HepG2 (cell line): ENCODE data around the gene NUTF2. TPM values are rescaled to one million over a fixed set of nuclear protein-coding genes. Genes with fewer than 3 reads are reported as not detected.

Experiments
- BHLHE40 ChIP-seq: IDR thresholded peaks from 2 replicates; pipeline ENCODE4 v1.6.1; 2011; ENCODE audit warnings: low read length, improper control_type of control experiment
- CERS6 ChIP-seq: sonication (generic); formaldehyde crosslinking; IDR thresholded peaks from 2 replicates; pipeline ENCODE4 v1.5.0; 2020; ENCODE audit warnings: missing genetic modification reagents
- FOXO1 ChIP-seq: sonication (generic); formaldehyde crosslinking; IDR thresholded peaks from 2 replicates; pipeline ENCODE4 v1.4.0; 2020; ENCODE audit warnings: missing genetic modification reagents
- HCFC1 ChIP-seq: fragments of 150-350 bp; IDR thresholded peaks from 2 replicates; pipeline ENCODE4 v1.6.1; 2014; ENCODE audit warnings: low read depth, low read length
- HDAC2 ChIP-seq: sonication (generic); formaldehyde crosslinking; IDR thresholded peaks from 2 replicates; pipeline ENCODE4 v1.4.0; 2020; ENCODE audit warnings: missing genetic modification reagents
- HMGA1 ChIP-seq: sonication (generic); formaldehyde crosslinking; conservative IDR thresholded peaks from 2 replicates; pipeline ENCODE4 v1.4.0; 2020; ENCODE audit warnings: missing genetic modification reagents
- HOXA7 ChIP-seq: sonication (generic); formaldehyde crosslinking; IDR thresholded peaks from 2 replicates; pipeline ENCODE4 v1.8.1; 2022; ENCODE audit warnings: mild to moderate bottlenecking, missing genetic modification reagents, moderate library complexity
- NRL ChIP-seq: sonication (generic); formaldehyde crosslinking; IDR thresholded peaks from 2 replicates; pipeline ENCODE4 v1.5.0; 2020; ENCODE audit warnings: missing genetic modification reagents, mild to moderate bottlenecking, moderate library complexity, borderline replicate concordance
- PAWR ChIP-seq: sonication (generic); formaldehyde crosslinking; IDR thresholded peaks from 2 replicates; pipeline ENCODE4 v1.4.0; 2020; ENCODE audit warnings: missing genetic modification reagents, mild to moderate bottlenecking, borderline replicate concordance
- PHF21A ChIP-seq: sonication (generic); formaldehyde crosslinking; IDR thresholded peaks from 2 replicates; pipeline ENCODE4 v1.5.0; 2020; ENCODE audit warnings: mild to moderate bottlenecking, missing genetic modification reagents
- PITX1 ChIP-seq: sonication (generic); formaldehyde crosslinking; IDR thresholded peaks from 2 replicates; pipeline ENCODE4 v1.5.1; 2020; ENCODE audit warnings: mild to moderate bottlenecking, missing genetic modification reagents
- SOX13 ChIP-seq, 3 experiments: fragments of 450-650 bp in 1 of 3; sonication (generic) in 1 of 3; formaldehyde crosslinking in 1 of 3; IDR thresholded peaks in 2 of 3; conservative IDR thresholded peaks in 1 of 3; 2 replicates each; pipeline versions ENCODE4 v1.5.0 to v1.6.1; 2016 to 2020; ENCODE audit warnings: antibody characterized with exemption in 1 of 3, mild to moderate bottlenecking in 1 of 3, missing compliant biosample characterization in 1 of 3, missing genetic modification reagents in 1 of 3, moderate library complexity in 1 of 3
- SOX5 ChIP-seq: IDR thresholded peaks from 2 replicates; pipeline ENCODE4 v1.6.1; 2016; ENCODE audit warnings: borderline replicate concordance
- TAF15 ChIP-seq: fragments of 200-400 bp; formaldehyde crosslinking; IDR thresholded peaks from one replicate; pipeline ENCODE4 v1.6.1; 2018; ENCODE audit warnings: mild to moderate bottlenecking, low read depth, low read length; ENCODE audit not compliant: poor library complexity, severe bottlenecking
- TBP ChIP-seq: sonication (generic); formaldehyde crosslinking; IDR thresholded peaks from 2 replicates; pipeline ENCODE4 v1.5.0; 2020; ENCODE audit warnings: missing genetic modification reagents
- XBP1 ChIP-seq: sonication (generic); formaldehyde crosslinking; IDR thresholded peaks from 2 replicates; pipeline ENCODE4 v1.5.0; 2020; ENCODE audit warnings: missing genetic modification reagents
- ZNF235 ChIP-seq: sonication (generic); formaldehyde crosslinking; IDR thresholded peaks from 2 replicates; pipeline ENCODE4 v1.8.1; 2023; ENCODE audit warnings: mild to moderate bottlenecking, missing genetic modification reagents, borderline replicate concordance
- ZNF263 ChIP-seq: sonication (generic); formaldehyde crosslinking; IDR thresholded peaks from 2 replicates; pipeline ENCODE4 v1.4.0; 2020; ENCODE audit warnings: missing genetic modification reagents
- ZNF44 ChIP-seq: sonication (generic); formaldehyde crosslinking; IDR thresholded peaks from 2 replicates; pipeline ENCODE4 v1.5.1; 2020; ENCODE audit warnings: mild to moderate bottlenecking, missing genetic modification reagents
- ZNF546 ChIP-seq: sonication (generic); formaldehyde crosslinking; conservative IDR thresholded peaks from 2 replicates; pipeline ENCODE4 v1.8.1; 2023; ENCODE audit warnings: mild to moderate bottlenecking, missing genetic modification reagents
- ZNF556 ChIP-seq: sonication (generic); formaldehyde crosslinking; IDR thresholded peaks from 2 replicates; pipeline ENCODE4 v1.4.0; 2020; ENCODE audit warnings: mild to moderate bottlenecking, missing genetic modification reagents, borderline replicate concordance
- ZNF788 ChIP-seq: sonication (generic); formaldehyde crosslinking; IDR thresholded peaks from 2 replicates; pipeline ENCODE4 v1.5.0; 2020; ENCODE audit warnings: mild to moderate bottlenecking, missing genetic modification reagents, borderline replicate concordance
- ZNF790 ChIP-seq: sonication (generic); formaldehyde crosslinking; IDR thresholded peaks from 2 replicates; pipeline ENCODE4 v1.8.0; 2022; ENCODE audit warnings: missing genetic modification reagents, mild to moderate bottlenecking, borderline replicate concordance
- ZSCAN12 ChIP-seq: sonication (generic); formaldehyde crosslinking; IDR thresholded peaks from 2 replicates; pipeline ENCODE4 v1.9.0; 2021; ENCODE audit warnings: mild to moderate bottlenecking, missing genetic modification reagents
- polyA plus RNA-seq, 8 experiments: library from polyadenylated mRNA; depleted of rRNA in 3 of 8; stranded (reverse) in 7 of 8; unstranded in 1 of 8; fragments of >200 nt; fragmentation: Illumina TruSeq in 4 of 8; extraction: Trizol in 4 of 8; gene quantifications; 2 replicates each; pipeline versions ENCODE4 v1.2.1 to v1.2.3, GENCODE V29; 2011 to 2016; ENCODE audit warnings: low read depth in 4 of 8, missing spikeins in 1 of 8, mixed read lengths in 1 of 8; ENCODE audit not compliant: insufficient read depth in 1 of 8
- total RNA-seq, 5 experiments: library from RNA; depleted of rRNA; stranded (reverse); fragments of >200 nt; fragmentation: Illumina TruSeq; extraction: Trizol; gene quantifications; 2 replicates each; pipeline ENCODE4 v1.2.3, GENCODE V29; 2016; ENCODE audit warnings: low read depth in 1 of 5
- TF ChIP-seq, protein P1 (sequence below): sonication (generic); formaldehyde crosslinking; IDR thresholded peaks from 2 replicates; pipeline ENCODE4 v1.8.0; 2022; ENCODE audit warnings: low read depth, missing genetic modification reagents
- TF ChIP-seq, protein P2 (sequence below): sonication (generic); formaldehyde crosslinking; IDR thresholded peaks from 2 replicates; pipeline ENCODE4 v1.9.0; 2022; ENCODE audit warnings: missing genetic modification reagents, mild to moderate bottlenecking, borderline replicate concordance
- TF ChIP-seq, protein P3 (sequence below): sonication (generic); formaldehyde crosslinking; conservative IDR thresholded peaks from 2 replicates; pipeline ENCODE4 v1.8.1; 2023; ENCODE audit warnings: missing genetic modification reagents

NUTF2 gene
- total and polyA plus RNA-seq, 2 of the 13 experiments (the other 11 are each of a cell fraction or from before 2014, with no cell fraction given), result 168 to 214 TPM

DNA sequence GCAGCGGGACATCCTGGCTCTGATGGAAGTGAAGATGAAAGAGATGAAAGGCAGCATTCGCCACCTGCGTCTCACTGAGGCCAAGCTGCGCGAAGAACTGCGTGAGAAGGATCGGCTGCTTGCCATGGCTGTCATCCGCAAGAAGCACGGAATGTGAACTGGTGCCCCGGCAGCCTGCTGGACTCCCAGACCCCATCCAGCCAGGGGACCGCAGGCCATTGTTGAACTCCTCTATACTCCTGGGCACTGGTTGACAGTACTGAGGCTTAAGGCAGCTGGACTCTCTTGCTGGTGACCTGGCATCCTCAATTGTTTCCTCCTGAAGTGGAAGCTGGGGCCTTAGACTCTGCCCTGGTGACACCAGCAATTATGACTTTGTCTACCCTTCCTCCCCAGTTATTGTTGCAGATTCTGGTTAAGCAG lies 3.4 kb upstream of the NUTF2 start (continued):
- TF ChIP-seq SOX13 (IDR thresholded peaks at IDR 0.05) (no peak), SOX13 (CRISPR knock-in tag; conservative IDR thresholded peaks at IDR 0.05 in 1 of 2, IDR thresholded peaks at IDR 0.05 in 1 of 2) (no peak), ZNF263 (0 out of 2 replicates have a peak, but pooled peaks have one; percentile 8), HCFC1 (no peak), HOXA7 (CRISPR knock-in tag) (no peak), ZNF556 (CRISPR knock-in tag) (no peak), HMGA1 (no peak), ZSCAN12 (CRISPR knock-in tag) (no peak), PAWR (no peak), FOXO1 (CRISPR knock-in tag) (no peak), NRL (CRISPR knock-in tag) (no peak), ZNF546 (CRISPR knock-in tag) (peak; percentile 17; the same call in 1 of the 2 replicates), TBP (CRISPR knock-in tag) (no peak), TAF15 (no peak), ZNF790 (CRISPR knock-in tag) (no peak), CERS6 (CRISPR knock-in tag) (no peak), HDAC2 (no peak), ZNF235 (no peak), PITX1 (CRISPR knock-in tag) (no peak), XBP1 (no peak), PHF21A (CRISPR knock-in tag) (0 out of 2 replicates have a peak, but pooled peaks have one; percentile 0), ZNF788 (0 out of 2 replicates have a peak, but pooled peaks have one; percentile 1), BHLHE40 (no peak), SOX5 (CRISPR knock-in tag) (no peak), ZNF44 (no peak)
- TF ChIP-seq, protein P1, sequence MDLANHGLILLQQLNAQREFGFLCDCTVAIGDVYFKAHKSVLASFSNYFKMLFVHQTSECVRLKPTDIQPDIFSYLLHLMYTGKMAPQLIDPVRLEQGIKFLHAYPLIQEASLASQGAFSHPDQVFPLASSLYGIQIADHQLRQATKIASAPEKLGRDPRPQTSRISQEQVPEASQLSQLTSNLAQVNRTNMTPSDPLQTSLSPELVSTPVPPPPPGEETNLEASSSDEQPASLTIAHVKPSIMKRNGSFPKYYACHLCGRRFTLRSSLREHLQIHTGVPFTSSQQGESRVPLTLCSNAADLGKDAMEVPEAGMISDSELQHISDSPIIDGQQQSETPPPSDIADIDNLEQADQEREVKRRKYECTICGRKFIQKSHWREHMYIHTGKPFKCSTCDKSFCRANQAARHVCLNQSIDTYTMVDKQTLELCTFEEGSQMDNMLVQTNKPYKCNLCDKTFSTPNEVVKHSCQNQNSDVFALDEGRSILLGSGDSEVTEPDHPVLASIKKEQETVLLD, result no peak
- TF ChIP-seq, protein P2, sequence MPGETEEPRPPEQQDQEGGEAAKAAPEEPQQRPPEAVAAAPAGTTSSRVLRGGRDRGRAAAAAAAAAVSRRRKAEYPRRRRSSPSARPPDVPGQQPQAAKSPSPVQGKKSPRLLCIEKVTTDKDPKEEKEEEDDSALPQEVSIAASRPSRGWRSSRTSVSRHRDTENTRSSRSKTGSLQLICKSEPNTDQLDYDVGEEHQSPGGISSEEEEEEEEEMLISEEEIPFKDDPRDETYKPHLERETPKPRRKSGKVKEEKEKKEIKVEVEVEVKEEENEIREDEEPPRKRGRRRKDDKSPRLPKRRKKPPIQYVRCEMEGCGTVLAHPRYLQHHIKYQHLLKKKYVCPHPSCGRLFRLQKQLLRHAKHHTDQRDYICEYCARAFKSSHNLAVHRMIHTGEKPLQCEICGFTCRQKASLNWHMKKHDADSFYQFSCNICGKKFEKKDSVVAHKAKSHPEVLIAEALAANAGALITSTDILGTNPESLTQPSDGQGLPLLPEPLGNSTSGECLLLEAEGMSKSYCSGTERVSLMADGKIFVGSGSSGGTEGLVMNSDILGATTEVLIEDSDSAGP (CRISPR knock-in tag), result peak; percentile 66; the same call in 1 of the 2 replicates
- TF ChIP-seq, protein P3, sequence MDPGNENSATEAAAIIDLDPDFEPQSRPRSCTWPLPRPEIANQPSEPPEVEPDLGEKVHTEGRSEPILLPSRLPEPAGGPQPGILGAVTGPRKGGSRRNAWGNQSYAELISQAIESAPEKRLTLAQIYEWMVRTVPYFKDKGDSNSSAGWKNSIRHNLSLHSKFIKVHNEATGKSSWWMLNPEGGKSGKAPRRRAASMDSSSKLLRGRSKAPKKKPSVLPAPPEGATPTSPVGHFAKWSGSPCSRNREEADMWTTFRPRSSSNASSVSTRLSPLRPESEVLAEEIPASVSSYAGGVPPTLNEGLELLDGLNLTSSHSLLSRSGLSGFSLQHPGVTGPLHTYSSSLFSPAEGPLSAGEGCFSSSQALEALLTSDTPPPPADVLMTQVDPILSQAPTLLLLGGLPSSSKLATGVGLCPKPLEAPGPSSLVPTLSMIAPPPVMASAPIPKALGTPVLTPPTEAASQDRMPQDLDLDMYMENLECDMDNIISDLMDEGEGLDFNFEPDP, result no peak
